Prostate gland (tissue), 2 donors: Measurements from ENCODE around the gene L1CAM.

Experiments used
- POLR2A ChIP-seq: fragments of 450-650 bp; IDR thresholded peaks from one replicate; pipeline ENCODE4 v1.6.1; 2016; ENCODE audit warnings: antibody characterized with exemption, mild to moderate bottlenecking
- POLR2AphosphoS5 ChIP-seq: sonication (generic); formaldehyde crosslinking; IDR thresholded peaks from one replicate; pipeline ENCODE4 v1.6.1; 2017; ENCODE audit warnings: antibody characterized with exemption
- TF ChIP-seq, protein P1 (sequence below), 4 experiments: fragments of 200-600 bp in 2 of 4; fragments of 450-650 bp in 2 of 4; sonication (generic) in 2 of 4; IDR thresholded peaks; 1 replicate in 3 of 4; 2 replicates in 1 of 4; pipeline ENCODE4 v1.5.1; 2016 to 2019; ENCODE audit warnings: antibody characterized with exemption in 4 of 4, mild to moderate bottlenecking in 2 of 4, moderate library complexity in 2 of 4

DNA sequence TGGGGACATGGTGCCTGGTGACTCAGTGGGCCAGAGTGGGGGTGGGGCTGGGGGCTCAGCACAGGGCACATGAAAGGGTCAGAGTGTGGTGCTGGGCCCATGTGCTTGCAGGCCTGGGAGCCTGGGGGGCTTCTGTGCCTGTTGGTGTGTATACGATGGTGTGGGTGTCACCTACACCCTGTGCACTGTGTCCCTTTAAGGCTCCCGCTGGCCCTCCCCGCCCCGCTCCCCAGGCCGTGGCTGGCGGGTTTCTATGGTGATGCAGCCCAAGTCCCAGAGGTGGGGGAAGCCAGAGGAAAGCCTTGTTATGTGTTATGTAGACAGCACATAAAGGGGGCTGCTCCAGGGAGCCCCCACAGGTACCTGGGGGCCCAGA is 5.5 kb downstream of the L1CAM start:
- TF ChIP-seq POLR2A: no peak
- no peak for TF ChIP-seq POLR2AphosphoS5
- TF ChIP-seq, protein P1, sequence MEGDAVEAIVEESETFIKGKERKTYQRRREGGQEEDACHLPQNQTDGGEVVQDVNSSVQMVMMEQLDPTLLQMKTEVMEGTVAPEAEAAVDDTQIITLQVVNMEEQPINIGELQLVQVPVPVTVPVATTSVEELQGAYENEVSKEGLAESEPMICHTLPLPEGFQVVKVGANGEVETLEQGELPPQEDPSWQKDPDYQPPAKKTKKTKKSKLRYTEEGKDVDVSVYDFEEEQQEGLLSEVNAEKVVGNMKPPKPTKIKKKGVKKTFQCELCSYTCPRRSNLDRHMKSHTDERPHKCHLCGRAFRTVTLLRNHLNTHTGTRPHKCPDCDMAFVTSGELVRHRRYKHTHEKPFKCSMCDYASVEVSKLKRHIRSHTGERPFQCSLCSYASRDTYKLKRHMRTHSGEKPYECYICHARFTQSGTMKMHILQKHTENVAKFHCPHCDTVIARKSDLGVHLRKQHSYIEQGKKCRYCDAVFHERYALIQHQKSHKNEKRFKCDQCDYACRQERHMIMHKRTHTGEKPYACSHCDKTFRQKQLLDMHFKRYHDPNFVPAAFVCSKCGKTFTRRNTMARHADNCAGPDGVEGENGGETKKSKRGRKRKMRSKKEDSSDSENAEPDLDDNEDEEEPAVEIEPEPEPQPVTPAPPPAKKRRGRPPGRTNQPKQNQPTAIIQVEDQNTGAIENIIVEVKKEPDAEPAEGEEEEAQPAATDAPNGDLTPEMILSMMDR (IDR thresholded peaks at IDR 0.05): no peak
